HG03097 (cell line): ENCODE results near the gene KDM2A.
"Not testable (repeated sequence)": the region's sequence is repeated elsewhere in the genome, so short reads cannot be mapped to it uniquely, and the experiment has no call there.

Source experiments
- ATAC-seq: cut with Tn5 transposase; IDR thresholded peaks from one replicate; pipeline ENCODE4 v1.9.1; 2021; ENCODE audit not compliant: unreplicated experiment, low FRiP score

The KDM2A gene

GRCh38 chr11:67165623-67166022, 46.6 kb downstream of the KDM2A start:
- ATAC-seq: no peak

DNA sequence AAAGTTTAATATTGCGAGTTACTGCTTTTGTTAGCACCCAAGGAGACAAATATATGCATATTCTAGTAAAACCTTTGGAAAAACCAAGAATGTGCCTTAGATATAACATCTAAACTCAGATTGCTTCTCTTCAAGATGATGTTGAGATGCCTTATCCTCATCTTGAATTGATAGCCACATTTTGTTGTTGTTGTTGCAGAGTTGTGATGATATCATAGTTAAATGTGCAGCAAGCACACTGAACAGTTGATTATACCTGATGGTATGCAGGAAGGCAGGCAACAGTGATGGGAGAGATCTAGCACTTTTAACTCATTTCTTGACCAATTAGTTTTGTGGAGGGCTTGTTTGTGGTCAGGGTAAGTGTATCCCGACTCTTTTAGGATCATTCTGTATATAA, 48.0 kb downstream of the KDM2A start:
- ATAC-seq: no peak

GRCh38 chr11:67167719-67168118, 48.7 kb downstream of the KDM2A start:
- no peak for ATAC-seq

GRCh38 chr11:67168911-67169310, 49.8 kb downstream of the KDM2A start:
- ATAC-seq: not testable (repeated sequence)

DNA sequence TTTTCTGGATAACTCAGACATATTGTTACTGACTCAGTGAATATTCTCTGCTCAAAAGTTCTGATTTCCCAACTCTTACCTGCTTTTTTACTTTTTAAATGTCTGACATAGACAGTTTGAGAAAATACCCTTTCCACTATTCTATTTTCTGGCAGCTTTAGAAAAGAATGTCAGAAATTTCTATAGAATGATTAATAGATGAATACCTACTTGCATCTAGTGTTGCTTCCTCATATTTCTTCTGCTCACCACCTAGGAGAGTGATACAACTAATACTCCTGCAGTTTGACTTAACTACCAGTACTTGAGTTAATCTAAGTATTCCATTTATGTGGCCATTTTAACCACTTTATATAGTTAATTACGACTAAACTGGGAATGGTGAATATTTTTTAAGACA, 55.2 kb downstream of the KDM2A start:
- no peak for ATAC-seq

GRCh38 chr11:67177399-67178281, 58.6 kb downstream of the KDM2A start:
- ATAC-seq: no peak

DNA sequence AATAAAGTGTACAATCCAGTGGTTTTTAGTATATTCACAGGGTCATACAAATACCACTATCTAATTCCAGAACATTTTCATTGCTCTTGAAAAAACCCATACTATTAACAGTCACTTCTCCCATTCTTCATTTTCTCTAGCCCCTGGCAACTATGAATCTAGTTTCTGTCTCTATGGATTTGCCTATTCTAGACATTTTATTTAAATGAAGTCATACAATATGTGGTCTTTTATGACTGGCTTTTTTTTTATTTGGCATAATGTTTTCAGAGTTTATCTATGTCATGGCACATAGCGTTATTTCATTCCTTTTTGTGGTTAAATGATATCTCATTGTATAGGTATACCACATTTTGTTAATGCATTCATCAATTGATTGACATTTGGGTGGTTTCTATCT, 59.4 kb downstream of the KDM2A start:
- no peak for ATAC-seq

- no peak for ATAC-seq
Measured at GRCh38 chr11:67178878-67179277, 59.8 kb downstream of the KDM2A start.

DNA sequence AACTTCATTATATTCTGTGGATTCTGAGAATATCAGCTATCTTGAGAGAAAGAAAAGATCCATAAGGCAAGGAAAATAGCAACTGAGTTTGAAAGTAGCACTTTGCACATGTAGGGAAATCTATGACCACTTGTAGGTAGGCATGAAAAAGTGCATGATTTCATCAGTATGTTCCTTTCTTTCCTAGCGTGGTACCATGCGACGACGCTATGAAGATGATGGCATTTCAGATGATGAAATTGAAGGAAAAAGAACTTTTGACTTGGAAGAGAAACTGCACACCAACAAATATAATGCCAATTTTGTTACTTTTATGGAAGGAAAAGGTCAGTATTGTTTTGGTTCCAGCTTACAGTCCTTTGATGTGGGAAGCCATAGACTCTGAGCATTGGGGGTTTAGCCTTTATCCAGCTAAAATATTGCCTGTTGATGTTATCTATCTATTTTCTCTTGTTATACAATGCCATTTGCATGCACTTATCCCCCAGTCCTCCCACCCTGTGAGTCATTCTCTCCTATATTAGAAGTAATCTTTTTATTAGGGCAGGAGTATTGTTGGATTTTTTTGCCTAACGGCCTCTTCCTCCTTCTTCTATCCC, 60.9 kb downstream of the KDM2A start:
- no peak for ATAC-seq

DNA sequence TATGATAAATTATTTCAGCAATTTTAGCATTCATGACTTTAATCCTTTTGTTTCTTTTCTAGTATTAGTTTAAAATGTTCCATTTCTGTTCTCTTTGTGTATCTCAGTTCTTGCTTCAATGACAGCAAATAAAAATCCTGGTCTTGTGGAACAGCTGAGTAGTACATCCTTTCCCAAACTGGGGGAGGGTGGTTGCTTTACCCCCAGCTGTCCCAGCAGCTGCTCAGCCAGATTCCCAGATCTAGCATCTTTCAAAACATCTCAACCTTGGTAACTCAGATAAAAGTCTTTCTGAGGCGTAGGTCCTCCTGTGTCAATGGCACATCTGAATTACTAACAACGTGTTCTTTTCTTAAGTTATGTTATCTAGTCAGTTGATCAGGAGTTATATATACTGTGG, 75.0 kb downstream of the KDM2A start:
- no peak for ATAC-seq

DNA sequence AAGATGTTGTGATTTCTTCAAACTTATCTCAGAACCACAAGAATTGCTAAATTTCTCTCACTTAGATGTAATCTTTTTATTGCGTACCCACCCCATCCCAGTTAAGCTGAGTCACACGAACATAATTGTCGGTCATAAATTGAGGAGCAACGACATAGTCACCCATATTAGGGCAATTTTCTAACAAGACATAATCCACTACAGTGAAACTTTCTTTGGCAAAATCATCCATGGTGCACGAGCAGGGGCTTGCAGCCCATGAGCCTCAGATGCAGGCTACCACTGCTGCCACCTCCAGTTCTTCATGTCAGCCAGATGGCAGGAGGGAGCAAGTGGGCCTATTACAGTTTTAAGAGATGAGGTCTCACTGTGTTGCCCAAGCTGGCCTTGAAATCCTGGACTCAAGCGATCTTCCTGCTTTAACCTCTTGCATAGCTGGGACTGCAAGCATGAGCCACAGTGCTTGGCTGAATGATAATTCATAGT, 77.0 kb downstream of the KDM2A start:
- ATAC-seq: no peak

- no peak for ATAC-seq
Measured at GRCh38 chr11:67197606-67198005, 78.5 kb downstream of the KDM2A start.

DNA sequence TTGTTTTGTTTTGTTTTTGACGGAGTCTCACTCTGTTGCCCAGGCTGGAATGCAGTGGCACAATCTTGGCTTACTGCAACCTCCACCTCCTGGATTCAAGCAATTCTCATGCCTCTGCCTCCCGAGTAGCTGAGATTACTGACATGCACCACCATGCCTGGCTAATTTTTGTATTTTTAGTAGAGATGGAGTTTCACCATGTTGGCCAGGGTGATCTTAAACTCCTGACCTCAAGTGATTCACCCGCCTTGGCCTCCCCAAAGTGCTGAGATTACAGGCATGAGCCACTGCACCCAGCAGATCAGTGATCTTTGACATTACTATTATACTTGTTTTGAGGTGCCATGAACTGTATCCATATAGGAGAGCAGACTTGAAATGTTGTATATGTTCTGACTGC, 79.7 kb downstream of the KDM2A start:
- not testable (repeated sequence) for ATAC-seq

- ATAC-seq: no peak
Measured at GRCh38 chr11:67199751-67200150, 80.7 kb downstream of the KDM2A start.

- no peak for ATAC-seq
Measured at GRCh38 chr11:67202028-67202427, 83.0 kb downstream of the KDM2A start.

DNA sequence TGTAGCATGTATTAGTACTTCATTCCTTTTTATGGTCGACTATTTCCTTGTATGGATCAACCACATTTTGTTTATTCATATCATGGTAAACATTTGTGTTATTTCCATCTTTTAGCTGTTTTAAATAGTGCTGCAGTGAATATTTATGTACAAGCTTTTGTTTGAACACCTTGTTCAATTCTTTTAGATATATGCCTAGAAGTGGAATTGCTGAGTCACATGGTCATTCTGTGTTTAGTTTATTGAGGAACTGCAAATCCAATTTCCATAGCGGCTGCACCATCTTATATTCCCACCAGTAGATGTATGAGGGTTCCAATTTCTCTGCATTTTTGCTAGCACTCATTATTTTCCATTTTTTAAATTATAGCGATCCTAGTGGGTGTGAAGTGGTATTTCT, 85.8 kb downstream of the KDM2A start:
- no peak for ATAC-seq

GRCh38 chr11:67209222-67209621, 90.2 kb downstream of the KDM2A start:
- not testable (repeated sequence) for ATAC-seq

DNA sequence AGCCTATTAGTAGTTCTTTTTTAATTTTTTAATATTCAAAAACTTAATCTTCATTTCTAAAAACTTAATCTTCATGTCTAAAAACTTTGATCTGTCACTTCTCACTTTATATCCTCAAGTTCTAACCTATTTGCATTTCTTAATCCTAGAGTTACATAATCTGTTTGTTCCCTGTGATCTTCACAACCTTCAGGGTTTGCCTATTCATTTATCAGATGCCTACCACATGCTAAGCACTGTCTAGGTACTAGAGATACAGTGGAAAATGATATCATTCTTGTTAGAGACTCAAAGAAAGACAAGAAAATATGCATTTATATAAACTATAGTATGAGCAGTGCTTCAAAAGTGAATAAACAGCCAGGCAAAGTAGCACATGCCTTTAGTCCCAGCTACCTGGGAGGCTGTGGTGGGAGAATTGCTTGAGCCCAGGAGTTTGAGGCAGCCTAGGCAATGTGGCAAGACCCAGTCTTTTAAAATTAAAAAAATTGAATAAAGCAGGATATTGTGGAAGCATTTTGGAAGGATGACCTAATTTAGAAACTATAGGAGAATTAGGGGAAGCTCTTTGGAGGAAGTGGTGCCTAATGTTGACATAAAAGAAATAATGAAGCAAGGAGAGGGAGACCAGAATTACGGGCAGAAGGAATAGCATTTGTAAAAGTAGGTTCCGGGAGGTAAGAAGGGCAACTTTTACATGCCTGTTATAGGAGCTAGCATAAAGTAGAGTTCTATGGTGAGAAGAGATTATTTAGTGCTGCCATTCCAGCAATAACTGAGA, 92.8 kb downstream of the KDM2A start:
- ATAC-seq: no peak

DNA sequence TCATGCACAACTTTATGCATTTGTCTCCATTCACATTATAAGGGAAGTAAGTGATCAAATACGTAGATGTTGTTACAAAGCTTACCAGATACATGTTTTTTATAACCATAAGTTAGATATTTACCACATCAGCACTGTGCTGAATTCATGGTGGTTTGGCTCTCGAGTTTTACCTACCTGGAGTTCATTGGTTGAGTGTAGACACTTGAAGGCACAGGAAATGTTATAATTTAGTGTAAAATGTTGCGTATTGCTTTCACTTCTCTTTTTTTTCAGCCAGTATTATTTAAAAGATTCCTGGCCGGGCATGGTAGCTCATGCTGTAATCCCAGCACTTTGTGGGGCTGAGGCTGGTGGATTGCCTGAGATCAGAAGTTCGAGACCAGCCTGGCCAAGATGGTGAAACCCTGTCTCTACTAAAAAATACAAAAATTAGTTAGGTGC, 94.1 kb downstream of the KDM2A start:
- ATAC-seq: no peak

- no peak for ATAC-seq
Measured at GRCh38 chr11:67227726-67228125, 108.7 kb downstream of the KDM2A start.

DNA sequence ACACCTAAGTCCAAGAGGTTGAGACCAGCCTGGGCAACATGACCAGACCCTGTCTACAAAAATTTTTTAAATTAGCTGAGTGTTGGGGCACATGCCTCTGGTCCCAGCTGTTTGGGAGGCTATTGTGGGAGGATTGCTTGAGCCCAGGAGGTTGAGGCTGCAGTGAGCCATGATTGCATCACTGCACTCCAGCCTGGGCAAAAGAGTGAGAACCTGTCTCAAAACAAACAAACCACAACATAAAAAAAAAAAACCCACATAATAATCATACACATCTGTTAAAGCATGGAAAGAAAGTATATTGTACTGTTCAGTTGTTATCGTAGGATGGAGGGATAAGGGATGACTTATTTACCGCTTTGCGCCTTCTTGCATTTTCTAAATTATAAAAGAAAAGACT, 111.3 kb downstream of the KDM2A start:
- ATAC-seq: no peak
